HG02571 (cell line): Measurements from ENCODE around the gene RNF169.

ENCODE experiments used
- ATAC-seq: cut with Tn5 transposase; IDR thresholded peaks from one replicate; pipeline ENCODE4 v1.9.1; 2021; ENCODE audit warnings: mild to moderate bottlenecking, moderate library complexity; ENCODE audit not compliant: unreplicated experiment

The RNF169 gene, protein sequence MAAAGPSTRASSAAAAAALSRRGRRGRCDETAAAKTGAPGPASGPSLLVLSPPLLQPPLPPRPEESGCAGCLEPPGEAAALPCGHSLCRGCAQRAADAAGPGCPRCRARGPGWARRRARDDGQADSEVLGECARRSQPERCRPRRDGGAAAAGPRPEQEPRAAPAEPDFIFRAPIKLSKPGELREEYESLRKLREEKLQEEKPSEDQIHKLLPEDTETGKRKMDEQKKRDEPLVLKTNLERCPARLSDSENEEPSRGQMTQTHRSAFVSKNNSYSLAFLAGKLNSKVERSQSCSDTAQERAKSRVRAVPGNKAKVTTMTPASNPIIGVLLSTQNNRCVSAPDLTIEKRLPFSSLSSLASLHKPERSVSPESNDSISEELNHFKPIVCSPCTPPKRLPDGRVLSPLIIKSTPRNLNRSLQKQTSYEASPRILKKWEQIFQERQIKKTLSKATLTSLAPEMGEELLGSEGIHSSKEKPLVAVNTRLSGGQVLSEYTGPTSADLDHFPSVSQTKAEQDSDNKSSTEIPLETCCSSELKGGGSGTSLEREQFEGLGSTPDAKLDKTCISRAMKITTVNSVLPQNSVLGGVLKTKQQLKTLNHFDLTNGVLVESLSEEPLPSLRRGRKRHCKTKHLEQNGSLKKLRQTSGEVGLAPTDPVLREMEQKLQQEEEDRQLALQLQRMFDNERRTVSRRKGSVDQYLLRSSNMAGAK

DNA sequence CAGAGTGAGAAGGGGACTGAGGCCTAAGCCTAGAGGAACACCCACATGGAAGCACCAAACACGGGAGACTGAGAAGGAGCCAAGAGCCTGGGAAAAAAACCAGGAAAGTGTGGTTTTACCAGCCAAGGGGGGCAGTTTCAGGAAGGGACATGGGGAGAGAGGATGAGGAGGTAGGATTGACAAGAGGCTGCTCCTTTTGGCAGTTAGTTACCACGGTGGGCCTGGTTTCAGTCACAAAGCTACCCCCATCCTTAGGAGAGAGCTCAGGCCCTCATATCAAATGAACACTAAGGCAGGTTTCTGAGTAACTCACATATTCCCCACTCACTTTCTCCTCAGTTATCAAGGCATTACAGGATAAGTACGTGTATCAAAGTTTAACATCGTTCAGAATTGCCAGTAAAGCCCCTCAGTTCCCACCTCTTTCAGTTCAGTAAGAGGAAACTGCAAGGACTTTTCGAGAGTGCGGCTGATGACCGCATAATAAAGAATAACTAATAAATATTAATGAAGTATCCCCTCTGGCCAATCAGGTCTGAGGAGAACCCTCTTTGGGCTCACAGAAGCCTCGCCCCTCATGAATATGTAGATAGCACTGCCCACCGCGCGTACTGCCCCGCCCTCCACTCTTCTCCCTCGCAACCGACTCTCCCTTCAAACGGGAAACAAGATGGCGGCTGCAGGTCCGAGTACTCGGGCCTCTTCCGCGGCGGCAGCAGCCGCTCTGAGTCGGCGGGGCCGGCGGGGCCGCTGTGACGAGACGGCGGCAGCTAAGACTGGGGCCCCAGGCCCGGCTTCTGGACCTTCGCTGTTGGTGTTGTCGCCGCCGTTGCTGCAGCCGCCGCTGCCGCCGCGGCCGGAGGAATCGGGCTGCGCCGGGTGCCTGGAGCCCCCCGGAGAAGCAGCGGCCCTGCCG is at the start of gene RNF169:
Gene RNF169 (plus strand): TSS at position 639 of the 916 bp plus-strand sequence. CDS start 32 bp downstream, at position 671.
- ATAC-seq: peak; percentile 98

DNA sequence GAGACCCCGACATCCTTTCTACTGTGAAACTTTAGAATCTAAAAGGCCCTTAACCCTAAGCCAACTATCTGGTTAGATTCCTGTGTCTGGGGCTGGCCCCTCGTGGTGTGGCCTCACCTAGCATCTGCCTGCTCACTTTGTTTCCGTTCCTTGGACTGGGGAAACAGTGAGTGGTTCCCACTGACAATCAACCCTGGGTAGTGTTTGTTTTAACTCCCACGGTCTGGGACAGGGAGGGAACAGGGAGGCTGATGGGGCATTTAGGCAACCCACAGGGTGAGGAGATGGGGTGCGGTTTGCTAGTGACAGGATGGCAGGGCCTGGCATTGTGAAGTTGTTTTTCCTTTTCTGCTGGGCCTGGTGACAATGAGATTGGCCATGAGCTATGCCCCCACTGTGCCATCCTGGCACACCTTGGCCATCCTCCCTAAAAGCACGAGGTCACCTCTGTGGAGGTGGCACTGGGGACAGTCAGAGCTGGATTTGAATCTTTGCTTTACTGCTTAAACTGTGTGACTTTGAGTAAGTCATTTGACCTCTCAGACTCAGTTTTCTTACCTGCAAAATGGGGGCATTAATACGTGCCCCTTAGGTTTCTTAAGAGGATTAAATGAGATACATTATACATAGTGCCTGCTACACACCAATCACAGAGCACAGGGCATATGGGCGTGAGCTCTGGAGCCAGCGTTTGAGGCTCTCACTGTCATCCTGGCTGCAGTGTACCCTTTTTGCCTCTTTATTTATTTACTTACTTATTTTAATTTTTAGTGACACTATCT is 48.8 kb upstream of the RNF169 start:
- no peak for ATAC-seq

DNA sequence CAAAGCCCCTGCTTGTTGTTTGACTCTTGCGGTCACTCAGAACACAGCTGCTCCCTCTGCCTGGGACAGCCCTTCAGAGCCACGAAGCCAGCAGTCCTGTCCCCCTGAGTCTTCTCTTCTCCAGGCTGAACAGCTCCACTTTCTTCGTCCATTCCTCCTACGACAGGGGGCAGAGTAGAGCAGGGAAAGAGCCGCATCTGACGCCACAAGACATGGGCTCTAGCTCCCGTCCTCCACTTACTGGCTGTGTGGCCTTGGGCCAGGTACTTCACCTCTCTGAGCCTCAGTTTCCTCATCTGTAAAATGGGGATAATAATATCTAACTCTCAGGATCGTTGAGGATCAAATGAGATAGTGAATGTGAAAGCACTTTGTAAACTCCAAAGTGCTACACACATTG is 47.3 kb upstream of the RNF169 start:
- ATAC-seq: no peak

DNA sequence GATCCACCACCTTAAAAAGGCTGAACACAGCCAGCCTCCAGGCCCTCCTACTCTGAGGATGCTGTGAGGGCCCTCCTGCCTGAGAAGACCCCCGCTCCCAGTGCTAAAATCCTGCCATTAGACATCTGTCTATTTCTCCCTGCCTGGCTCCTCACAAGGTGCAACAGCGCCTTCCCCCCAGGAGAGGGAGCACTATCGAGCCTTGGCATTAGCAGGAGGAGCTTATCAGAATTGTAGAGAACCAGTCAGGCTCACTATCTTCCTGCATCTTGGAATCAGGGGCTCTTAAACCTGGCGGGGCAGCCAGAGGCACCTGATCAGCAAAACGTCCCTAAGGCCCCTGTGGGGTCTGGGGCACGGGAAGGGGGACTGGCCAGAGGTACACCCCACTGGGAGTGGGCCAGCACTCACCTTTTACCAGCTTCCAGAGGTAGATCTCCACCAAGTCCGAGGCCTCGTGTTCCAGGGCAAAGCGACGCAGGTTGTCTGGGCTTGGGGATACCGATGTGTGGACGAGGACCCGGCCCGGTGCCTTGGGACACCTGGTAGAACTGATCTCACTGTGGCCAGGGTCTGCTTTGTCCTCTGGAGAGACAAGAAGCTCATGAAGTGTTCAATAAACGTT is 46.2 kb upstream of the RNF169 start:
- ATAC-seq: no peak

DNA sequence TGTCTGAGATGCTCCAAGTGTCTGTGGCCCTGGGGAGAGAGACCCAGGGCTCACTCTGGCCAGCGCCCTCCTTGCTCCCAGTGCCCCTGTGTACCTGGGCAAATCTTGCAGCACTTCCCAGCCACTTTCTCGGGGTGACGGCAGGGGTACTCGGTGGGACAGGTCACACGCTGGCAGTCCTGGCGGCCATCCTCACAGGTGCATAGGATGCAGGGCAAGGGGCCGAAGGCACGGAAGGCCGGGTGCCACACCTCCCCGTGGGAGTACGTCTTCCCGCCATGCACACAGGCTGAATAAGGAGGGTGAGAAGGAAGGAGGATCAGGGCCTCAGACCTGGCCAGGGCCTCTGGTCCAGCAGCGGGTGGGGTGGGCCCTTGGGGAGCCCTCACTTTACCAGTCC is 45.4 kb upstream of the RNF169 start:
- ATAC-seq: no peak

DNA sequence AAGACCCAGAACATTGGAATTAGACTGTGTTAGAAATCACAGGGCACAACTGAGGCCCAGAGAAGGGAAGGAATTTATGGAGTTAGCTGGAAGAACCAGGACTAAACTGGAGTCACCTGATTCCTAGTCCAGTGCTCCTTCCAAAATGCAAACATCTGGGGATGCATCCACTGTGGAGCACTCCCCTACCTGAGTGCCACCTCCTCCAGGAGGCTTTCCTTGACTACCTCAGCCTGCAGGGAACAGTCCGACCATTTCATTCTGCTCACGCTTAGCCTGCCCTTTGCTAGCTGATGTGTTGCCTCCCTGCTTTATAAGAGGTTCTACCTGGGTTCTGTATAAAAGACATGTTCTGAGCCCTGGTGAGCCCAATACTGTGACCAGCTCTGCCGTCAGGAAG is 41.5 kb upstream of the RNF169 start:
- no peak for ATAC-seq

DNA sequence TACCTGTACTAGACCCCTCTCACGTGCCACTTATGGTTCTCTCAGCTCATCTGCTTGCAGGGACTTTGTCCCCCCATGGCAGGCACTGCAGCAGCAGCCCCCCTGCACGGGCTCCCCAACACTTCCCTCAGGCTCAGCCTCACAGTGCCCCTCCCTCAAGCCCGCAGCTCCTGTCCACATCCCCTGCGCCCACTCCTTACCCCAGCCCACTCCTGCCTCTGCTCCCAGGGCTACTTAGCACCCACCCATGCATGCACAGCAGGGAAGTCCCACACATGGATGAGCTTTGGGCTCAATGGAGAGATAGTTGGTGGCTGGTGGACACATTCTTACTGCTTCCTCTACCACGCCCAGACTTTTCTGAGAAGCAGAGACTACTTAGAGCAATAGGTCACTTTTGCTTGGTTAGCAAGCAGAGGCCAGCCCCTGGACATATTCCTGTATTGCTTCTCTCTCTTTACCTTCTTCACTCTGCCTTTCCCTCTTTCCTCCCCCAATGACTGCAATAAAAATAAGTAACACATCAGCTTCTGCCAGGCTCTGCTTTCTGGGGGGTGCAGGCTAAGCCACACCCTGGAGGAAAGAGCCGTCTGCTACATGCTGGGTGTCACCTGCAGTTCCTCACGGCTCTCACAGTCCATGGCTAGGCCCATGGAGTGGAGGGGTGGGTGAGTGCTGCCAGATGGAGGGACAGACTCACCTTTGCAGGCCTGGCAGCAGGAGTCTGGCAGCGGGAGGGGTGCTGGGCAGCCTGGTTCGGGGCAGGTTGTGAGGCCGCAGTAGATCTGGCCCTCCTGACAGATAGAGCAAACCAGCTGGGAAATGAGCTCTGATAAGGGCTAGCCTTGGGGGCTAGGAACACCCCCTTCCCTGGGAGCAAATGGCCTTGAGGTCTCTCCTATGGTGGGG is 40.8 kb upstream of the RNF169 start:
- ATAC-seq: no peak

DNA sequence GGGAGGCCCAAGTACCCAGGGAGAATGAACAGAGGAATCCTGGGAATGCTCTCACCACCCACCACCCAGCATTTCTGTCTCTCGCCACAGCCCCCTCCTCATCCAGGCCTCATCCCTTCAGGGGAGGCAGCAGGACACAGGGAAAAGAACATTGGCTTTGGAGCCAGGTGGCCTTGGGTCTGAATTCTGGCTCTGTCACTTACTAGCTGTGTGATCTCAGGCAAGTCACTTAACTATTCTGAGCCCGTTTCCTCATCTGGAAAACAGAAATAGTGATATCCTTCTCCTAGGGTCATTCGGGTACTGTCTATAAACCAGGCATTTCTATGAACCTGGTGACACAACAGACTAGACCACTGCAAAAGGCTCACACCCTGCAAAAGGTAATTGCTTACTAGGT is 39.5 kb upstream of the RNF169 start:
- no peak for ATAC-seq

DNA sequence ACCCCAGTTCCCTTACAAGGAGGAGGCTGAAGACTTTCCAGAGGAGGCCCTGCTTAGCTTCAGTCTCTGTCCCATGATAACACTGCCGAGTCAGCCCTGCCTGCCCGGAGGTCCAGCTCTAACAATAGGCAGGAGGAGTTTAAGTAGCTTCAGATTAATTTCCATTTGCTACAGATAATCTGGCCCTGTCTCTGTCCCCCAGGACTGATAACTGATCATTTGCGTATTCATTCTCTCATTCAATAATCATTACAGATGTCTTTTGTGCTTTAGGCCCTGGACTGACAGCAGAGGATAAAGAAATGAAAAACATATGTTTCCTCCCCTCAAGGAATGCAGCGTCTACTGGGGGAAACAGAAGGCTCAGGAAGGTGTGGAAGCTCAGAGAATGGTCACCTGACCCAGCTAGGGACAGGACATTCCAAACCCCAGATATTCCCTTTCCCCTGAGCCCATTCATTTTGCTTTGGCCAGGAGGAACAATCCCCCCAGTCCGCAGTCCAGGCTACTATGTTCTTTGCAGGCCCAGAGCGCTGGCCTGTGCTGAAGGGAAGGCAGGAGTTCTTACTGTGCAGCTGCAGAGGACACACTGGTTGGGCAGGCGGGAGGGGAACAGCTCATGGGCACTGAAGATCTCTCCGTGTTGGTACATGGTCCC is 38.2 kb upstream of the RNF169 start:
- ATAC-seq: no peak

DNA sequence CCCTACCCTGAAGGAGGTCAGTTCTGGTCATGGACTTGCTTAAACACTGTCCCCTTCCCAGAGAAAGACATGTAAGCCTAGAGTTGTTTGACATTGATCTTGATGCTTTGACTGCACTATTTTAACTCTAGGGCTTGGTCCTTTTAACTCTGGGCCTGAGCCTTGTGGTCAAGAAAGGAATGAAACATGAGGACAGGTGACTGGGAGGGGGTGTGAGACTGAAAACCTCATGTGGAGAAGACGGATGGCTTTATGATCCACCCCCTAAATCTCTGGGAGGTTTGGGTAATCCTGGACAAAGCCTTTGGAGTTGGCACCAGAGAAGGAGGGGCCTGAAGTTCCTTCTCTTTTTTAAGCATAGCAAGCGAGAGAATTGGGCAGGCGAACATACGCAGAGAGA is 35.0 kb upstream of the RNF169 start:
- ATAC-seq: no peak

DNA sequence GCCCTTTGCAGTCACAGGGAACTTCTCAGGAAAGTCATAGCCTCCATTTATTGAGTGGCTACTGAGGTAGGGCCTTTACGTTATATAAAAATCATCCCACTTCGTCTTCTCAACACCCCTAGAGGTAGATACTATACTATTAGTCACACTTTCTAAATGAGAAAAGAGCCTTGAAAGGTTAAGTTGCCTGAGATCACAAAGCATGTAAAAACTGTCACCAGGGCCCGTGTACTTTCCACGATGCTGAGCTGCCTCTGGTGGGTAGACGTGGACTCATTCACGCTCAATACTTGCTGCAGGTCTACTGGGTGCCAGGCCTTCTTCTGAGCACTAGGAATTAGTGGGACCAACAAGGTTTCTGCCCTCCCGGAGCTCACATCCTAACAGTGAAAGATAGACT is 33.7 kb upstream of the RNF169 start:
- no peak for ATAC-seq

DNA sequence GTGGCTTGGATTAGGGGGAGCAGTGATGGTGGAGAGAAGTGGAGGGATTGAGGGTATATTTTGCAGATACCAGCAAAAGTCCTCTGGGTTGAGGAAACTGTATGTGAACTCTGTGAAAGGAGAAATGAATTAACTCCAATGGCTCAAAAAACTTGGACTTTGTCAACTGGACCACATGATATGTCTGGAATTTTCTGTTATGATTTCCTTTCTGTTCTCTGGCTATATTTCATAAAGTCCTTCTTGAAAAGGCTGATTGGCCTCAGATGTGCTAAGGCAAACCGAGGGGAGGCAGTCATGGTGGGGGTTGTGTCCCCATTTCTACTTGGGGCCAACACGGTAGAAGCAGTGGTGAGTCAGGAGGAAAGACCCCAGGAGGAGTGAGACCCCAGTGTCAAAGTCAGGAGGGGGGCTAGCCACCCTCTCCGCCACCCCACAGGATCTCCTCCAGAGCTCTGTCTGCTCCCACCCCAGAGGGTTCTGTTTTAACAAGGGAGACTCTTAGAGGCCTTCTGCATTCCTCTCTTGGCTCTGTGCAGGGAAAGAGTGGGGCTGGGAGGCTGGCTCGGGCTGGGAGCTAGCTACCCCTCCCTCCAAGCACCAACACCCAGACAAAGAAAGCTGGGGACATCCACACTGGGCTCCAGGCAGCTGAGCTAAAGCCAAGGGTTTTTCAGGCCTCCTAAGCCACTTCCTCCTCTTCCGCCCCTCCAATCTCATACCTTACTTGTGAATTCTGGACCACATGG is 31.3 kb upstream of the RNF169 start:
- no peak for ATAC-seq

DNA sequence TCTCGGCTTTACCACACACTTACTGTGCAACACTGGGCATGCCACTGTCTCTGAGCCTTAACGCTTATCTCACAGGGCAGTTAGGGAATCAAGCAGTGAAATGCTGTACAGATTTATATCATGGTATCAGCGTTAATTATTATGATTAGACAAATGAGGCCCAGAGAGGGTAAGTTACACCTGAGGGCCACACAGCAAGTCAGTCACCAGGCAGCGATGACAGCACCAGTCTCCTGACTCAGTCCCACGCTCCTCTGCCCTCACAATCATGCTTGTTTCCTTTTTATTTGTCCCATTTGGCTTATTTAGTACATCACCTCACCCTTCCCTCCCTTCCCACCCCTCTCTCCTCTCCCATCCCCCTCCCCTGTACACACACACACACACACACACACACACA is 29.6 kb upstream of the RNF169 start:
- ATAC-seq: no peak

DNA sequence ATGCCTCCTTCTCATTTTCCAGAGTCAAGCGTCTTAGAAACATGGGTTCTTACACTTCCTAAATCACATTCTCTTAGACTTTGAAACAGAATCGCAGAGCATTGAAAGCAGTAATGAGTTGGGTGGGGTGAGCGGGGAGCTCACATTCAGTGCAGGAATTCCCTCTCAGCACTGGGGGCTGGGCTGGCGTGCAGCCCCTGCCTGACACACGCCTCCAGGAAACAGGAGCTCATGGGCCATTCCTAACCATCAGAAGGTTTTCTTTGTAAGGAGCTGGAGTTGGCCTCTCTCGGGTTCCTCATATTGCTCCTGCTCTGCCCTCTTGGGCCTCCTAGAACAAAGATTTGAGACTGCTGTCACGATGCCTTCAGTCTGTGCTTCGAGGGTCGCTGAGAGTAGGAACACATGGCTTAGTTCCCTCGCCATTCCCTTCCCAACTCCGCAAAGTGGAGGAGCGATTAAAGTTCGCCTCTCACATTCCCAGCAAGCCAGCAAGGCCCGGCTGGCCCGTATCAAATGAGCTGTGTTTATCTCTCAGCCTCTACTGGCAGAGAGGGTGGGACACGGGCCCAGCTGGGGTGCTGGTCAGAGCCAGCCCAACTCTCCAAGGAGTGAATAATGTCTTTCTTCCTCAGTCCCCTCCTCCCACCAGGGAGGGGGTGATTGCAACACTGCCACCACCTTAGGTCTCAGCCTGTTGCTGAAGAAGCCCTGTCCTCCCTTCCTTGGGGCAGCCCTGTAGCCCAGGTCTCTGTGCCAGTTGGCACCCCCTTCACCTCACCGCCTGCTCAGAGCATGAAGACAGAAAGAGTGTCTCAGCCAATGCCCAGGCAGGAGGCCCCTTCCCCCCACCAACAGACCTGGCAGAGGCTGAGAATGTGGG is 27.8 kb upstream of the RNF169 start:
- ATAC-seq: no peak

DNA sequence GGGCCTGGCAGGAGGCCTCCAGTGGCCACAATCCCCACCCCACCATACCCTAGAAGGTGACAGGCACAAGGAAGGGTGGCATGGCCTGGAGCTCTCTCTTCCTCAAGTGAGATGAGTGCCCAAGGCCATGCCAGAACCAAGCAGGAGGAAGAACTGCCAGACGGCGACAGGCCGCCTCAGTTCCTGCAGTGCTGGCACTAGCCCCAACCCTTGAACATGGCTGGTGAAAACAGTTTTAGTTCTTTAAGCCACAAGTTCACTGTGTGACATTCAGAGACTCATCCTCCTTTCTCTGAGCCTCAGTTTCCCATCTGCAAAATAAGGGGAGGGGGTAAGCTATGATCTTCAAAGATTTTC is 27.2 kb upstream of the RNF169 start:
- ATAC-seq: no peak

DNA sequence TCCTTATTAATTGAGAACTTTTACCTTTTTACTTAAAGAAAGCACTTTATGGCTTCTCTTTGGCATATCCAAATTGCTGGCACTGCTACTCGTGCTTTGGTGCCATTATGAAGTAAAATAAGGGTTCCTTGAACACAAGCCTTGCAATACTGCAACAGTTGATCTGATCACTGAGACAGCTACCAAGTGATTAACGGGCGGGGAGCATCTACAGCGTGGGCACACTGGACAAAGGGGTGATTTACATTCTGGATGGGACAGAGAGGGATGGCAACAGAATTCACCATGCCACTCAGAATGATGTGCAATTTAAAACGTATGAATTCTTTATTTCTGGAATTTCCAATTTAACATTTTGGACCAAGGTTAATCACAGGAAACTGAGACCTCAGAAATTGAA is 25.1 kb upstream of the RNF169 start:
- ATAC-seq: no peak

DNA sequence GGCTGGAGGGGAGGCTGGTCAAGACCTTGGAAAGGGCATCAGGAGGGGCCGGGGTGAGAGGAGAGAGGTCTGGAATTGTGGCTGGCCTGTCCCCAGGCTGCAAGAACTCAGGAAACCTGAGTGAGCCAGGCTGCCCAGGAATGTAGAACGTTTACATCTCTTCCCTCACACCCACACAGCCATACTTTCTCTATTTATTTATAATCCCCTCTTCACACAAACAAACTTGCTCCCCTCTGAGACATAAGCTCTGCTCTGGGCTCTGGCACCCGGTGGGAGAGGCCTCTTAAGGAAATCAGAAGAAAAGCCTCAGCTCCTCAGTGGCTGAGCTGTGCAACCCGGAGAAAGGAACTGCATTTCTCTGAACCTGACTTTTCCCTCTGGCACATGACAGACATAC is 22.9 kb upstream of the RNF169 start:
- ATAC-seq: no peak
